Esophagus squamous epithelium (tissue), 5 donors: ENCODE data around the gene ACSL5. TPM values are rescaled to one million over a fixed set of nuclear protein-coding genes. Genes with fewer than 3 reads are reported as not detected.

Experiments
- DNase-seq: peaks from one replicate; lab custom pipeline; 2025; lab: John Stamatoyannopoulos, UW
- H3K27ac ChIP-seq, 4 donors: fragments of 200-600 bp; sonication (generic); one replicate each; pipeline ENCODE4 v1.5.1; 2016 to 2019; ENCODE audit warnings: mild to moderate bottlenecking in 1 of 4
- H3K27me3 ChIP-seq, 4 donors: fragments of 200-600 bp; sonication (generic); 1 replicate in 3 of 4; 2 replicates in 1 of 4; pipeline versions ENCODE4 v1.5.1 to v1.6.0; 2017 to 2021; ENCODE audit warnings: antibody characterized with exemption in 1 of 4
- H3K36me3 ChIP-seq, 3 donors: fragments of 200-600 bp; sonication (generic); one replicate each; pipeline ENCODE4 v1.5.1; 2016 to 2019
- H3K4me1 ChIP-seq, 3 donors: fragments of 200-600 bp; sonication (generic); one replicate each; pipeline ENCODE4 v1.5.1; 2017 to 2019
- H3K4me3 ChIP-seq, 4 donors: fragments of 200-600 bp; sonication (generic); 1 replicate in 3 of 4; 2 replicates in 1 of 4; pipeline ENCODE4 v1.5.1; 2016 to 2019; ENCODE audit warnings: mild to moderate bottlenecking in 2 of 4, moderate library complexity in 1 of 4
- H3K9me3 ChIP-seq, 3 donors: fragments of 200-600 bp; sonication (generic); one replicate each; pipeline ENCODE4 v1.5.1; 2016 to 2019
- CTCF ChIP-seq, 6 experiments: fragments of 450-650 bp in 4 of 6; fragments of 200-600 bp in 2 of 6; sonication (generic) in 2 of 6; IDR thresholded peaks; one replicate each; pipeline ENCODE4 v1.5.1; 2016 to 2019; ENCODE audit warnings: antibody characterized with exemption in 6 of 6, mild to moderate bottlenecking in 4 of 6, moderate library complexity in 4 of 6
- POLR2A ChIP-seq, 4 donors: fragments of 450-650 bp; IDR thresholded peaks; one replicate each; pipeline ENCODE4 v1.6.1; 2017; ENCODE audit warnings: antibody characterized with exemption in 4 of 4, mild to moderate bottlenecking in 4 of 4, moderate library complexity in 3 of 4
- whole genome bisulfite sequencing, 2 donors: methylation state at CpG; one replicate each; pipeline ENCODE4 v1.1.5; 2018; 5-methylcytosine and 5-hydroxymethylcytosine counted together
- intact Hi-C: fragments of 100-400 bp; cut with DNase I; formaldehyde crosslinking; loops from one replicate; pipeline ENCODE4 v1.15.0; 2022
- total RNA-seq, 4 donors: library from RNA; depleted of rRNA; stranded (reverse); fragments of >200 nt; gene quantifications; one replicate each; pipeline ENCODE4 v1.1.0, GENCODE V29; 2016
- donor health status: DM: yes; HTN: yes; CAD: no.

ACSL5 gene
- total RNA-seq, 4 donors from 2014 or later: 5.2 to 15.9 (median 8.2) TPM

GRCh38 chr10:112471878-112472487, 98.1 kb downstream of the ACSL5 start:
- 16 to 27% methylated on average over 4 of the region's 4 CpGs for WGBS, 2 donors
- Histone ChIP-seq H3K4me1 (no peaks in the 10 kb centered on the region), H3K36me3 (peaks cover 0 to 43% (median 0%) of the 10 kb centered on the region in 3 donors), H3K4me3 (no peak overlapping the region), H3K27me3 (no peaks in the 10 kb centered on the region), H3K27ac (no peak overlapping the region), H3K9me3 (no peaks in the 10 kb centered on the region)
- no peak for TF ChIP-seq POLR2A (IDR thresholded peaks at IDR 0.05)
- peak in 5 of 6 experiments; percentile 43 to 67 (median 55) for TF ChIP-seq CTCF (IDR thresholded peaks at IDR 0.05)
- DNase-seq: no peak
- intact Hi-C loops: no loop called here

GRCh38 chr10:112475575-112476218, 101.8 kb downstream of the ACSL5 start:
- H3K36me3 ChIP-seq: peaks cover 0 to 8% (median 0%) of the 10 kb centered on the region in 3 donors
- TF ChIP-seq CTCF (IDR thresholded peaks at IDR 0.05) (peak in 3 of 6 experiments; percentile 25 to 50 (median 28)), POLR2A (IDR thresholded peaks at IDR 0.05) (no peak)
- H3K27ac ChIP-seq: no peak overlapping the region
- H3K9me3 ChIP-seq: no peaks in the 10 kb centered on the region
- H3K27me3 ChIP-seq: no peaks in the 10 kb centered on the region
- 59 to 72% methylated on average over 3 of the region's 3 CpGs for WGBS, 2 donors
- intact Hi-C loops: no loop called here
- H3K4me3 ChIP-seq: no peak overlapping the region
- no peaks in the 10 kb centered on the region for H3K4me1 ChIP-seq
- no peak for DNase-seq

Other genes with a start within 250 kb of the ACSL5 start
- 1 to 10 TPM; 2.4 to 4.4 (median 4.1) TPM for gene GPAM, start 190.4 kb upstream of the ACSL5 start, total RNA-seq
- not detected for gene TECTB, start 90.7 kb upstream of the ACSL5 start, total RNA-seq
- gene ZDHHC6, start 72.8 kb downstream of the ACSL5 start, total RNA-seq: 10 to 100 TPM; 15.1 to 31.1 (median 24.7) TPM
- gene VTI1A, start 73.1 kb downstream of the ACSL5 start, total RNA-seq: 10 to 100 TPM; 27.0 to 61.3 (median 49.8) TPM